IgD-negative memory B cell (primary cell): ENCODE measurements around the gene PDXP. TPM values are rescaled to one million over a fixed set of nuclear protein-coding genes. Genes with fewer than 3 reads are reported as not detected.
"Not testable (repeated sequence)": the region's sequence is repeated elsewhere in the genome, so short reads cannot be mapped to it uniquely, and the experiment has no call there.

Source experiments
- H3K27ac Mint-ChIP-seq, 3 donors: one replicate each; pipeline ENCODE4 v1.8.0; 2020 to 2022; ENCODE audit warnings: mild to moderate bottlenecking in 3 of 3, mixed read lengths in 3 of 3, moderate library complexity in 1 of 3
- H3K27me3 Mint-ChIP-seq: one replicate; pipeline ENCODE4 v1.8.0; 2021; ENCODE audit warnings: mixed read lengths
- H3K36me3 Mint-ChIP-seq: one replicate; pipeline ENCODE4 v1.8.0; 2020; ENCODE audit warnings: mild to moderate bottlenecking, mixed read lengths
- H3K4me1 Mint-ChIP-seq, 3 donors: one replicate each; pipeline ENCODE4 v1.8.0; 2020 to 2022; ENCODE audit warnings: mixed read lengths in 3 of 3, mild to moderate bottlenecking in 1 of 3
- H3K4me3 Mint-ChIP-seq, 4 donors: one replicate each; pipeline ENCODE4 v1.8.0; 2020 to 2022; ENCODE audit warnings: mild to moderate bottlenecking in 4 of 4, mixed read lengths in 4 of 4, moderate library complexity in 3 of 4
- H3K9me3 Mint-ChIP-seq, 3 donors: one replicate each; pipeline ENCODE4 v1.8.0; 2020 to 2021; ENCODE audit warnings: mixed read lengths in 3 of 3, mild to moderate bottlenecking in 1 of 3
- polyA plus RNA-seq: library from polyadenylated mRNA; unstranded; fragments of 300-500 nt; fragmentation: Illumina TruSeq; gene quantifications from one replicate; pipeline ENCODE4 v1.2.3, GENCODE V29; 2021

Gene PDXP, protein sequence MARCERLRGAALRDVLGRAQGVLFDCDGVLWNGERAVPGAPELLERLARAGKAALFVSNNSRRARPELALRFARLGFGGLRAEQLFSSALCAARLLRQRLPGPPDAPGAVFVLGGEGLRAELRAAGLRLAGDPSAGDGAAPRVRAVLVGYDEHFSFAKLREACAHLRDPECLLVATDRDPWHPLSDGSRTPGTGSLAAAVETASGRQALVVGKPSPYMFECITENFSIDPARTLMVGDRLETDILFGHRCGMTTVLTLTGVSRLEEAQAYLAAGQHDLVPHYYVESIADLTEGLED
- polyA plus RNA-seq, result 2.4 TPM

DNA sequence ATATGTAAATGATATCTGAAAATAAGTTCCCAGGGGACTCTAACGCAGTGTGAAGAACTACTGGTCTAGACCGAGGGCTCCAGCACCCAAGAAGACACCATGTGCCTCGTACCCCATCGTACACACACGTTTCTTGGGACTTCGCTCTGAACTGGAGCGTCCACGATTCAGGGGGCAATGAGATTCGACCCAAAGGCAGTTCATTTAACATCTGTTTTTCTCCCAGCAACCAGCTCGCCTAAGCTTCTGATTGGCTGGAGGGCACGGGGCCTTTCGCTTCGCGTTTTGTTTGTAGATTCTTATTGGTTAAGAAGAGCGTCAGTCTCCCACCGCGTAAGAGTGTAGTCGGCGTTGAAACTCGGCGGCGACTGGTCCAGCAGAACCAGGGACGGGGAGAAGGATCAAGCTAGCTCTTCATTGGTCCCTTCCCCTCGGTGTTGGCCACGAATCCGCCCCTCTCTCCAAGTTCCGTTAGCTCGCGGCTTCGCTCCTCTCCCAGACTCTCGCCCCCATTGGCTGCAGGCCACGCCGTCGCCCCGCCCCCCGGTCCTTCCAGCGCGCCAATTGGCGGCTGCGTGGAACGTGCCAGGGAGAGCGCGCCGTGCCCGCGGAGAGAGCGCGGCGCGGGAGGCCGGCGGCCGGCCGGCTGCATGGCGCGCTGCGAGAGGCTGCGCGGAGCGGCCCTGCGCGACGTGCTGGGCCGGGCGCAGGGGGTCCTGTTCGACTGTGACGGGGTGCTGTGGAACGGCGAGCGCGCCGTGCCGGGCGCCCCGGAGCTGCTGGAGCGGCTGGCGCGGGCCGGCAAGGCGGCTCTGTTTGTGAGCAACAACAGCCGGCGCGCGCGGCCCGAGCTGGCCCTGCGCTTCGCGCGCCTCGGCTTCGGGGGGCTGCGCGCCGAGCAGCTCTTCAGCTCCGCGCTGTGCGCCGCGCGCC is at the start of gene PDXP:
TSS of gene PDXP (plus strand) at position 591 of the 933 bp plus-strand sequence. CDS start at position 651, 60 bp downstream.
- H3K36me3 Mint-ChIP-seq, result peaks cover 2% of the 10 kb centered on the region
- H3K27ac Mint-ChIP-seq, result peak within 1 kb of the TSS; percentile 91 to 93 (median 93)
- peaks cover 30 to 38% (median 38%) of the 10 kb centered on the region in 3 donors for H3K4me1 Mint-ChIP-seq
- H3K4me3 Mint-ChIP-seq, result peak within 1 kb of the TSS; percentile 88 to 96 (median 96)
- no peaks in the 10 kb centered on the region for H3K27me3 Mint-ChIP-seq
- H3K9me3 Mint-ChIP-seq, result no peaks in the 10 kb centered on the region

DNA sequence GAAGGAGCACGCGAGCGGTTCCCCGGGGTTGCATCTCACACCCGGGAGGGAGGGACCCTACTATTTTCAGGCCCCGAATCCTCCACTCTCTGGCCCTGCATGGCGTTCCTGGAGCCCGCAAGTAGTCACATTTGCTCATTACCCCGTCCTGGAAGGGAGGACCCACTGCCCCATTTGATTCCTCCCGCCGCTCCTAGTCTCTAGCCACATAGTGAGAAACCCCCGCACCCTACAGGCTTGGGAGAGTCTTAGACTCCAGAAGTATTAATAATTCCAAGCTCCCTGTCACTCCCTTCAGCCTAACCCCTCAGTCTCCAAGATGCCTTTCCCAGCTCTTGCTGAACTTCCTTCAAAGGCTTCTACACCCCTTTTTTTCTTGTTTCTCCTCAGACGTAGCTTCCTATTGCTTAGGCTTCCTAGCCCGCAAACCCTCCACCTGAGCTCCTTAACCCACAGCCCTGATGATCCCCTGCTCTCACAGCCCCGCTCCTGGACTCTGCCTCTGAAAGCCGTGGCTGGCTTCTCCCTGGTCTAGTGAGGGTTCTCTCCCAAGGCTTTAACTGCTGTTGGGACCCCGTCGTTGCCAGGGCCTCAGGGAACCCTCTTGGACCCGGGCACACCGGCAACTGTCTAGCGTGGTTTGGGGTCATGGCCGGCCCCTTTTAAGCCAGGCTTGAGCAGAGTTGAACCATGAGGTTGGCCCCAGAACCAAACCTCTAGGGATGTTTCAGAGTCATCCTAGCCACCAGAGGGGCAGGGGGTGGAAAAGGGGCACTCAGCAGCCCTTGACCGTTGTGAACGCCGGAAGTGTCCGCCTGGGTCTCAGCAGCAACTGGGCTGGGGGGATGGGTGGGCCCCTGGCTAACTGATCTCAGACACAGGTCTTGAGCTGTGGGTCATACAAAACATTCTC is 49.0 kb upstream of the PDXP start:
- Mint-ChIP-seq H3K27ac (peak overlapping the region; percentile 95 to 97 (median 97)), H3K4me3 (peak overlapping the region; percentile 89 to 98 (median 93)), H3K36me3 (no peaks in the 10 kb centered on the region), H3K4me1 (peaks cover 16 to 27% (median 20%) of the 10 kb centered on the region in 3 donors), H3K9me3 (no peaks in the 10 kb centered on the region), H3K27me3 (peaks cover 2% of the 10 kb centered on the region)

DNA sequence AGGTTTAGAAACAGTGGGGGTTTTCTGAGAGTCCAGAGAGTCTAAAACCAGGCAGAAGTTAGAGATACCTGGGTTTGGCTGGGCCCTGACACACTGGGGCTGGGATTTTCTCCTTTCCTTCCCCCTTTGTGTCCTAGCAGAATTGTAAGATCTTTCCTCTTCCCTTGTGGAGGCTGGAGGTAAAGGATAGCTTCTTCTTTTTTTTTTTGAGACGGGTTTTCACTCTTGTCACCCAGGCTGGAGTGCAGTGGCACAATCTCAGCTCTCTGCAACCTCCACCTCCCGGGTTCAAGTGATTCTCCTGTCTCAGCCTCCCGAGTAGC is 48.4 kb upstream of the PDXP start:
- Mint-ChIP-seq H3K4me1 (peaks cover 16 to 27% (median 20%) of the 10 kb centered on the region in 3 donors), H3K4me3 (peak overlapping the region; percentile 89 to 98 (median 93)), H3K27ac (peak overlapping the region in 2 of 3 donors; percentile 95 to 97)
- H3K9me3 Mint-ChIP-seq, H3K36me3 Mint-ChIP-seq, H3K27me3 Mint-ChIP-seq: not testable (repeated sequence)

DNA sequence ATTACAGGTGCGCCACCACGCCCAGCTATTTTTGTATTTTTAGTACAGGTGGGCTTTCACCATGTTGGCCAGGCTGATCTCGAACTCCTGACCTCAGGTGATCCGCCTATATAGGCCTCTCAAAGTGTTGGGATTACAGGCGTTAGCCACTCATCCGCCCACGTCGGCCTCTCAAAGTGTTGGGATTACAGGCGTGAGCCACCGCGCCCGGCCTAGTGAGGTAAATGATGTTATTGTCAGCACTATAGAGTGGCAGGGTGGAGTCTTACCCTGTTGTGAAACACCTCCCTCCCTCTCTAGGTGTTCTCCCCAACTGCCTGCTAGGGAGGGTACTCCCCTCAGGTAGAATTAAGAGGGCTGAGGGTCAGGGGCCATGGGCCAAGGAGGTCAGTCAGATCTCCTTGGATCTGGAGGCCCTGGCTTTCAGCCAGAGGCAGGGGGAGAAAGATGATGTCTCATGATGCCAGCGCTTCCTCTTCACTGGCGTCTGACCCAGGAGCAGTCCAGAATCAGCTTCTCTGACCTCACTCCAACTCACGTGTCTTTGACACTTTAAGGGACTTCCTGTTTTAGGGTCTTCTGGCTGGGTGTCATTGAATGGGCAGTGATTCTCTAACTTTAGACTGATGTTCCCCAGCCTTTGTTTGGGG is 47.9 kb upstream of the PDXP start:
- H3K4me1 Mint-ChIP-seq, result peaks cover 16 to 27% (median 20%) of the 10 kb centered on the region in 3 donors
- no peaks in the 10 kb centered on the region for H3K27me3 Mint-ChIP-seq
- H3K36me3 Mint-ChIP-seq, result no peaks in the 10 kb centered on the region
- peak overlapping the region in 3 of 4 donors; percentile 89 to 98 (median 95) for H3K4me3 Mint-ChIP-seq
- H3K27ac Mint-ChIP-seq, result peak overlapping the region; percentile 67 to 95 (median 90)
- H3K9me3 Mint-ChIP-seq, result no peaks in the 10 kb centered on the region

DNA sequence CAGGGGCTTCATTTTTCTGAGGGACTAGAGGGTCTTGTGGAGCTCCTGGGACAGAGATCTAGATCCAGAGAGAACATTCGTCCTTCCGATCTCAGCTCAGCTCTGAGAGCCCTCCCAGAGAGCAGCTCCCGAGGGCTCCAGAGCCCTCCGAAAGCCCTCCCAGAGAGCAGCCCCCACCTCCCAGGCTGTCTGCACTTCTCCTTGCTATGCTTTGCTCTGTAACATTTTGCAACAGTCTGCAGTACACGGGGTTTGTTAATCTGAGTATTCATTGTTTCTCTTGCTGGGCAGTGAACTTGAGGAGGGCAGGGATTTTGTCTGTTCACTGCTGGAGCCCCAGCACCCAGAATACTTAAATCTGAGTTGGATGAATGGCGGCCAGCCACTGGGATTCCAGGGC is 47.3 kb upstream of the PDXP start:
- Mint-ChIP-seq H3K27me3 (no peaks in the 10 kb centered on the region), H3K9me3 (no peaks in the 10 kb centered on the region), H3K27ac (peak overlapping the region; percentile 67 to 95 (median 90)), H3K4me3 (peak overlapping the region in 3 of 4 donors; percentile 67 to 89 (median 70)), H3K36me3 (no peaks in the 10 kb centered on the region), H3K4me1 (peaks cover 16 to 29% (median 22%) of the 10 kb centered on the region in 3 donors)

DNA sequence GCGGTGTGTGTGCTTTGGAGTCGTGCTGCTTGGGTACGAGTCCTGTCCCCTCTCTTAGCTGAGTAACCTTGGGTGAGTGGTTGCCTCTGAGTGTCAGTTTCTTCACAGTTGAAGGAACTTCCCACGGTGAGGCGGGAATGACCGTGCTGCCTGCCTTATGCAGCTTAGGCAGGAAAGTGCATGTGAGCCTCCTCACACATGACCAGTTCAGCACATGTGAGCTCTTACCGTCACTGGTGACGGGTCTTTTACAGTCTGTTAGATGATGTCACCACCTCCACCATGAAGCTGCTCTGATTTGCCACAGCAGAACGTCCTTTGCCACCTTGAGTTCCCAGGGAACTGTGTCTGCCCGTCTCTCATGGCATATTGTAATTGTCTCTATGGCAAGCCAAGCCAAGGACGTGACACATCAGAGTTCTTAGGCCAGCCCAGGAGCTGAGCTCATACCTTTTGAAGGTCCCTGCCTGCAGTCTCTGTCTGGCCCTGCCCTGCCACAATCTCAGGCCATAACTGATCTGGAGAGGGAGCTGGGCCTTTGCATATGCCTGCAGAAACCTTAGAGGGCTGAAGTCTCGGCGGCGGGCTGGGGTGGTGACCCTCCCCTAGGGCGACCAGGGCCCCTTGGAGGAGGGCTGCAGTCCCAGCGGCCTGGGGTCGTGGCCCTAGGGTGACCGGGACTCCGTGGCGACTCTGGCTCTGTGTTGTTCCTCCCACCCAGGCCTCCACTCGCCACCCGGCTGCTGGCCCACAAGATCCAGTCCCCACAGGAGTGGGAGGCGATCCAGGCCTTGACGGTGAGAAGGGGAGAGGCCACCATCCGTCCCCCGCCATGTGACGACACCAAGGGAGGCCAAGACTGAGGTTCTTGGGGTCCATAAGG is 42.1 kb upstream of the PDXP start:
- H3K27me3 Mint-ChIP-seq, result no peaks in the 10 kb centered on the region
- H3K4me3 Mint-ChIP-seq, result peak overlapping the region in 1 of 4 donors; percentile 71
- H3K9me3 Mint-ChIP-seq, result no peaks in the 10 kb centered on the region
- peaks cover 8% of the 10 kb centered on the region for H3K36me3 Mint-ChIP-seq
- peak overlapping the region in 1 of 3 donors; percentile 92 for H3K27ac Mint-ChIP-seq
- H3K4me1 Mint-ChIP-seq, result peaks cover 14 to 18% (median 16%) of the 10 kb centered on the region in 3 donors

DNA sequence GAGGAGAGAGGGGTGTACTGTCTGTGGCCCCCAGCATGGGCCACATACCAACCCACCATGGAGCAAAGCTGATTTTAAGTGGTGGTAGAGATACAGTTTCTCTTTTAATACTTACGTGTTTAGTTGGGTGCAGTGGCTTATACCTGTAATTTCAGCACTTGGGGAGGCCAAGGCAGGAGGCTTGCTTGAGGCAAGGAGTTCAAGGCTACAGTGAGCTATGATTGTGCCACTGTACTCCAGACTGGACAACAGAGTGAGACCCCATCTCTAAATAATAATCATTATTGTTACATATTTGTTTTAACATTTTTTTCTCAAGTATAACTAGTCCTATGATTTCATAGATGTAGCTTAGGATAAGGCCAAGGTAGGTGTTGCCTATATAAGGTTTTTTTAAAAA is 41.1 kb upstream of the PDXP start:
- Mint-ChIP-seq H3K9me3 (no peaks in the 10 kb centered on the region), H3K4me1 (peaks cover 14 to 18% (median 16%) of the 10 kb centered on the region in 3 donors), H3K36me3 (peaks cover 8% of the 10 kb centered on the region), H3K4me3 (peak overlapping the region in 2 of 4 donors; percentile 63 to 71), H3K27me3 (no peaks in the 10 kb centered on the region), H3K27ac (peak overlapping the region in 1 of 3 donors; percentile 96)

DNA sequence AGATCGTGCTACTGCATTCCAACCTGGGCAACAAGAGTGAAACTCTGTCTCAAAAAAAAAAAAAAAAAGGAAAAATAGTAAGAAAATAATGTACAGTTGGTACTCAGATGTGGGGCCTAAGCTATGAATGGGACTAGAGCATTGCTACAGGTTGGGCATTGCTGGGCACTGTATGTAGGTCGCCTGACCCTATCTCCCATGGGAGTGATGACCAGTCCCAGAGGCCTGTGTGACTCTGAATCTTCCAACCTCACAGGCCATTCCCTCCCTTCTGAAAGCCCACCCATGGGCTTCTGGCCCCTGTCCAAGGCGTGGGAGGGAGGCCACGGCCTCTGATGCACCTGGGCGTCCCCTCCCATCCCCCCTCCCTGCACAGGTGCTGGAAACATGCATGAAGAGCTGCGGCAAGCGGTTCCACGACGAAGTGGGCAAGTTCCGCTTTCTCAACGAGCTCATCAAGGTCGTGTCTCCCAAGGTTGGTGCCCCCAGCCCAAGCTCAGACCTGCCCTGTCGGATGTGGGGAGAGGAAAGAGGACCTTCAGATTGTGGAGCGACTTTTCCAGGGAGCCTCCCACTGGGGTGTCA is 40.4 kb upstream of the PDXP start:
- Mint-ChIP-seq H3K4me3 (peak overlapping the region; percentile 52 to 91 (median 76)), H3K27ac (peak overlapping the region; percentile 94 to 96 (median 95)), H3K36me3 (peaks cover 8% of the 10 kb centered on the region), H3K9me3 (no peaks in the 10 kb centered on the region), H3K4me1 (peaks cover 14 to 20% (median 18%) of the 10 kb centered on the region in 3 donors), H3K27me3 (no peaks in the 10 kb centered on the region)

DNA sequence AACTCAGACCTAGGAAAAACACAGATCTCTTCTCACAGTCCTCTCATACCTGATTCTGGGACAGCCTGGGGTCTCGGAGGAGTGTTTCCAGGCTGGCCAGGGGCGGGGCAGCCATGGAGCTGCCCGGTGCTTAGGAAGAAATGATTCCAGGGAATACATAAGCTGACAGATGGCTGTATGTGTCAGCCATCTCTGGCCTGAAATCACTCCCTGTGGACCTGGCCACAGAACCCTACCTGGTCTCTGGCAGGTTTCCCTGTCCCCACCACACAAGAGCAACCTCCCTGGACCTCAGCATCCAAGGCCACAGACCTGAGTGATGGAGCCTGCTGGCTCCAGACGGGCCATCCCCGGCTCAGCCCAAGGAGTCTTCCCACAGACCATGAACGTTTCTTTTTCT is 39.8 kb upstream of the PDXP start:
- Mint-ChIP-seq H3K4me3 (peak overlapping the region; percentile 52 to 91 (median 76)), H3K27me3 (no peaks in the 10 kb centered on the region), H3K36me3 (peaks cover 8% of the 10 kb centered on the region), H3K9me3 (no peaks in the 10 kb centered on the region), H3K4me1 (peaks cover 17 to 21% (median 20%) of the 10 kb centered on the region in 3 donors), H3K27ac (peak overlapping the region; percentile 94 to 96 (median 95))

DNA sequence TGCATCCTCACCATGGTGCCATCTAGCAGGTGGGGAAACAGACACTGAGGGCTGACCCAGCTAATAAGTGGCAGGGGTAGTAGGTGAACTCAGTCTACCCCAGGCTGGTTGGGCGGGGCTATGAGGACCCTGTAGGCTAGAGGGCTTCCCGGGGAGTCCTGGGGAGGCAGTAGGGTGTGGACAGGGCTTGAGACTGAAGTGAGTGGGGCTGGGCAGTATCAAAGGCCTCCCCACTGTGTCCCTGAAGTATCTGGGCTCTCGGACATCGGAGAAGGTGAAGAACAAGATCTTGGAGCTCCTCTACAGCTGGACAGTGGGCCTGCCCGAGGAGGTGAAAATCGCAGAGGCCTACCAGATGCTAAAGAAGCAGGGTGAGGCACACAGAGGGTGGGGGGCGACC is 38.5 kb upstream of the PDXP start:
- Mint-ChIP-seq H3K36me3 (peaks cover 9% of the 10 kb centered on the region), H3K9me3 (no peaks in the 10 kb centered on the region), H3K4me1 (peaks cover 18 to 25% (median 22%) of the 10 kb centered on the region in 3 donors), H3K4me3 (no peak overlapping the region), H3K27ac (peak overlapping the region in 1 of 3 donors; percentile 96), H3K27me3 (no peaks in the 10 kb centered on the region)

DNA sequence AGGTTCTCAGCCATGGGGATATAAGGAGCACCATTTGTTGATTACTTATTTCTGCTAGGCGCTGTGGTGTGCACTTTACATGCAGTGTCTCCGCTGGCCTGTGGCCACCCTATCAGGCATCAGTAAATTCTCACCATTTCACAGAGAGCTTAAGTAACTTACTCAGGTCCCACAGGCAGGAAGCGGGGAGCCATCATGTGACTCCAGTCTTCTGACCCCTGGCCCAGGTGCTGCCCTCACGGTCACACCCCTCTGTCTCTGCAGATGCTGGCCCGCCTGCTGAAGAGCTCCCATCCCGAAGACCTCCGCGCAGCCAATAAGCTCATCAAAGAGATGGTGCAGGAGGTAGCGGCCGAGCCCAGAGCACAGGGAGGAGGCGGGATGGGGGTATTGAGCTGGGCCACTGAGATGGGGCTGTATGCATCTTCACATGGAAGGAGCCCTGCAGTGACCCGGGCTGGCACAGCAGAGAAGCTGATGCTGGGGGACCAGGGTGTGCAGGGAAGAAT is 37.1 kb upstream of the PDXP start:
- H3K36me3 Mint-ChIP-seq, result peaks cover 11% of the 10 kb centered on the region
- H3K9me3 Mint-ChIP-seq, result no peaks in the 10 kb centered on the region
- H3K27me3 Mint-ChIP-seq, result peaks cover 2% of the 10 kb centered on the region
- H3K4me1 Mint-ChIP-seq, result peaks cover 23 to 30% (median 25%) of the 10 kb centered on the region in 3 donors
- H3K4me3 Mint-ChIP-seq, result peak overlapping the region in 2 of 4 donors; percentile 24 to 74
- H3K27ac Mint-ChIP-seq, result peak overlapping the region; percentile 10 to 83 (median 46)

DNA sequence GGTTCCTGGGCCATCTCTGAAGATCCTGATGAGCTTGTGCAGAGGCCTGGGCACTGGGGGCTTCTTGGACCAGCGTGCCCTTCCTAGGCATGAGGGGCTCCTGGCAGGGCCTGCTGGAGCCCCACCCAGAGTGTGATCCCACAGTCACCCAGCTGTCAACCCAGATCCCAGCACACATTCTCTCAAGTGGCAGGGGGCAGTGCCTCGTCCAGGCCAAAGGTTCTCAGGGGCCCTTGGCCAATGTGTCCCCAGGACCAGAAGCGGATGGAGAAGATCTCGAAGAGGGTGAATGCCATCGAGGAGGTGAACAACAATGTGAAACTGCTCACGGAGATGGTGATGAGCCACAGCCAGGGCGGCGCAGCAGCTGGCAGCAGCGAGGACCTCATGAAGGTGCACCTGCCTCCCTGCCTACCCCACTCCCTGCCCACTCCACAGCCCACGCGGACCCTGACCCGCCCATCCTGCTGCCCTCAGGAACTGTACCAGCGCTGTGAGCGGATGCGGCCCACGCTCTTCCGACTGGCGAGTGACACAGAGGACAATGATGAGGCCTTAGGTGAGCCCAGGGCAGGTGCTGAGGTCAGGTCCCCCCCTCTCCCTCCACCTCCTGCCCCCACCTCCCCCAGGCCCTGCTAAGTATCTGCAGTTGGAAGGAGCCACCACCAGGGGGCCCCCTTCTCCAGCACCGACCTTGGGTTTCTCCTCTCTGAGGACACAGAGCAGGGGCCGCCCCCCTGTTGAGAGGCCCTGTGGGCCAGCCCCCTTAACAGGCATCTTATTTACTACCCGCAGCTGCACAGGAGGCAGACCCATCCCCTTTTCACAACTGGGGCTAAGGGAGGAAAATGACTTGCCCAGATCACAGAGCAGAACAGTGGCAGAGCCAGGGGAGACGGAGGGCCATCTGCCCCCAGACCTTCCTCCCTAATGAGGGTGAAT is 35.2 kb upstream of the PDXP start:
- peaks cover 32 to 35% (median 32%) of the 10 kb centered on the region in 3 donors for H3K4me1 Mint-ChIP-seq
- peaks cover 2% of the 10 kb centered on the region for H3K27me3 Mint-ChIP-seq
- peak overlapping the region in 2 of 3 donors; percentile 85 to 91 for H3K27ac Mint-ChIP-seq
- peak overlapping the region in 3 of 4 donors; percentile 49 to 83 (median 68) for H3K4me3 Mint-ChIP-seq
- H3K9me3 Mint-ChIP-seq, result no peaks in the 10 kb centered on the region
- H3K36me3 Mint-ChIP-seq, result peaks cover 9% of the 10 kb centered on the region
